NCI-H1436 treated with DMSO at 0.1 percent for 48 hours (cell line): Measurements from ENCODE around the gene PBX4.
"Not testable (repeated sequence)": the region's sequence is repeated elsewhere in the genome, so short reads cannot be mapped to it uniquely, and the experiment has no call there.

Source experiments
- DNase-seq: peaks from one replicate; lab custom pipeline; 2025; lab: John Stamatoyannopoulos, UW

Gene PBX4

DNA sequence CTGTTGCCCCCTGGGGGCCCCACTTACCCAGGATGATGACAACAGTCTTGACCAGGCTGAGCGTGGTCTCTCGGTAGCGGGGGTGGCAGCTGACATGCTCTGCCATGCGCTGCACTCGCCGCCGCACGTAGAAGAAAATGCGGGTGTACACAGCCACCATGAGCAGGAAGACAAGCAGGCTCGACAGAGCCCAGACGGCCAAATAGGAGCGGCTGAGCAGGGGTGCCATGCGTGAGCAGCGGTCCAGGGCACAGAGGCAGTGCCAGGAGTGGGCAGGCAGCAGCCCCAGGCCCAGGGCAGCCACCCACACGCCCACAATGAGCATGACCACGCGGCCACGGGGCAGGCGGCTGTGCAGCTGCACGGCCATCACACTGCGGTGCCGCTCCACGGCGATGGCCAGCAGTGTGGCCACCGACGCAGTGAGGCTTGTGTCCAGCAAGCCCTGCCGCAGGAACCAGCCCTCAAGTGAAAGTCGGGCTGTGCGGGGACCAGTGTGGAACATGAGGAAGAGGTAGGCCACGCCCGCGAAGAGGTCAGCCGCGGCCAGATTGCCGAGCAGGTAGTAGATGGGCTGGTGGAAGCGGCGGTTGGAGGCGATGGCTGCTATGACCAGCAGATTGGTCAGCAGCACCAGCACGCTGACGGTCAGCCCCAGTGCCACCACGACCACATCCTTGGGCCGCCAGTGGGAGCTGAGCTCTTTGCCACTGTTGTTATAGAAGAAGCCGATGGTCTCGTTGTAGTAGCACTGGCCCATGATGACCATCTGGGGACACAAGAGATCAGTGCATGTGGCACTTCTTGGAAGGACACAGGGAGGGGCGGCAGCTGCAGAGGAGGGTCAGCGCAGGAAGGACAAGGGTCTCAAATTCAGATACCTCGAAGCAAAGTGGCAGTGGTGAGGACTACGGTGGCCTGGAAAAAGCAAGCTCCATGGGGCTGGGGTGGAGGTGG is 8.3 kb upstream of the PBX4 start:
- DNase-seq, result no peak

GRCh38 chr19:19624032-19624570 is 5.6 kb upstream of the PBX4 start:
- no peak for DNase-seq

DNA sequence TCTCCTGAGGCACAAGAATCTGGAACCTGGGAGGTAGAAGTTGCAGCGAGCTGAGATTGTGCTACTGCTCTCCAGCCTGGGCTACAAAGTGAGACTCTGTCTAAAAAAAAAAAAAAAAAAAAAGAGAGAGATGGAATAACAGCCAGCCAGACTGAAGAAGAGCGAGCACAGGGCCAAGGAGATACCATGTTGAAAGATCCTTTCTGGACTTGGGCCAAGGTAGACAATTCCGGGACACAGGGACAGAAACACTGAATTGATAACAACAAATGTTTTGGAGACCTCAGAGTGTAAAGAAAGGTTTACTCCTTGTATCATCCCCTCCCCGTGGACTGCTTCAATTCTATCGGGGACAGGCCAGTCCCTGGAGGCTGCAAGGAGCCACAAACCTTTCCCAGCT is 4.9 kb upstream of the PBX4 start:
- DNase-seq, result no peak

- no peak for DNase-seq
Measured at GRCh38 chr19:19619849-19620210, 1.3 kb upstream of the PBX4 start.

DNA sequence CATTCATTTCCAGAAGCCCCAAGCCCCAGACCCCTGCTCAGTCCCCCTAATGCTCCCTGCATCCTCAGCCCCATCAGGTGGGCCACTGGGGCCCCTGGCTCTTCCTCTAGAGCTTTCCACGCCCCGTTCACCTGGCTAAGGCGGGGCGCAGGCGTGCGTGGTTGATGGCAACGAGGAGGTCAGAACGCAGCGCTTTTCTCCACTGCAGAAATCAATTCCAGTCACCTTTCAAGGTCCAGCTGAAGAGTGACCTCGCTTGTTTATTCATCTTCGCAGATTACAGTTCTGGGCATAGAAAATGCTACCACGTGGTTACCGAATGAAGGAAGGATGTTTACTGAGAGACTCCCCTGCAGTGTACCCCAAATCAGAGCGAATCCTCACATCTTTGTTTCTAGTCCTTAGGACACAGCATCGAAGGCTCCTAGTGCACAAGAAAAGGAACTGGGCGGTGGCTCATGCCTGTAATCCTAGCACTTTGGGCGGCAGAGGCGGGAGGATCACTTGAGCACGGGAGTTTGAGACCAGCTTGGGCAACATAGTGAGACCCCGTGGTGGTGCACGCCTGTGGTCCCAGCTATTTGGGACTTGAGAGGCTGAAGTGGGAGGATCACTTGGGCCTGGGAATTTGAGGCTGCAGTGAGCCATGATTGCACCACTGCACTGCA is 828 bp upstream of the PBX4 start:
- no peak for DNase-seq

- no peak for DNase-seq
Measured at GRCh38 chr19:19615086-19615485, 3.4 kb downstream of the PBX4 start.

- no peak for DNase-seq
Measured at GRCh38 chr19:19613506-19613905, 5.0 kb downstream of the PBX4 start.

GRCh38 chr19:19610376-19611202 is 7.9 kb downstream of the PBX4 start:
- DNase-seq, result no peak

- not testable (repeated sequence) for DNase-seq
Measured at GRCh38 chr19:19606686-19607085, 11.8 kb downstream of the PBX4 start.

DNA sequence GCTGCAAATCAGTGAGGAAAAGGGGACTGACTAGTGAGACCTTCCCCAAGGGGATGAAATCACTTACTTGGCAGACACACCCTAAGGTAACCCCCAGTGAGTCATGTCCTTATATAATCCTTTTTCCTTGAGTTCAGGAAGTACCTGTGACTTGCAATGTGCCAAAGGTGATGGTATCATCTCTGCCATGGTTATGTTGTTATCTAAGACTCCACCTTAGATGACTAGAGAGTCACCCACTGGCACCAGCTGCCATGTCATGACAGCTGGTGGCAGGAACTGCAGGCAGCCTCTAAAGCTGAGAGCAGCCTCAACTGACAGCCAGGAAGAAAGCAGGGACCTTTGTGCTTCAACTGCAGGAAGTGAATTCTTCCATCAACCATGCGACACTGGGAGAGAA is 12.5 kb downstream of the PBX4 start:
- no peak for DNase-seq

GRCh38 chr19:19602713-19603324 is 15.7 kb downstream of the PBX4 start:
- no peak for DNase-seq

DNA sequence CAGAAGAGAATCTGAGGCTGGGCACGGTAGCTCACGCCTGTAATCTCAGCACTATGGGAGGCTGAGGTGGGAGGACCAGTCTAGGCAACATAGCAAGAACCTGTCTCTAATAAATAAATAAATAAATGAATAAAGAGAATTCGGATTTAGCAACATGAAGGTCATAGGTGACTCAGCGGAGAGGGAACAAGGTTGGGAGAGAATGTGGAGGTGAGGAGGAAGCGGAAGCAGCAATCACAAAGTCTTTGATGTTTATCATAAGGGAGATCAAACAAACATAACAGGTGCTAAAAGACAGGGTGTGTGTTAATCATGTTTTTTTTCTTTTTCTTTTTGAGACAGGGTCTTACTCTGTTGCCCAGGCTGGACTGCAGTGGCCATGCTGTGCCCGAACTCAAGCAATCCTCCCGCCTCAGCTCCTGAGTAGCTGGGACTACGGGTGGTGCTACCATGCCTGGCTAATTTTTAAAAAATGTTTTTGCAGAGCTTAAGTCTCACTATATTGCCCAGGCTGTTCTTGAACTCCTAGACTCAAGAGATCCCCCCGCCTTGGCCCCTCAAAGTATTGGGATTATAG is 16.3 kb downstream of the PBX4 start:
- DNase-seq, result no peak

DNA sequence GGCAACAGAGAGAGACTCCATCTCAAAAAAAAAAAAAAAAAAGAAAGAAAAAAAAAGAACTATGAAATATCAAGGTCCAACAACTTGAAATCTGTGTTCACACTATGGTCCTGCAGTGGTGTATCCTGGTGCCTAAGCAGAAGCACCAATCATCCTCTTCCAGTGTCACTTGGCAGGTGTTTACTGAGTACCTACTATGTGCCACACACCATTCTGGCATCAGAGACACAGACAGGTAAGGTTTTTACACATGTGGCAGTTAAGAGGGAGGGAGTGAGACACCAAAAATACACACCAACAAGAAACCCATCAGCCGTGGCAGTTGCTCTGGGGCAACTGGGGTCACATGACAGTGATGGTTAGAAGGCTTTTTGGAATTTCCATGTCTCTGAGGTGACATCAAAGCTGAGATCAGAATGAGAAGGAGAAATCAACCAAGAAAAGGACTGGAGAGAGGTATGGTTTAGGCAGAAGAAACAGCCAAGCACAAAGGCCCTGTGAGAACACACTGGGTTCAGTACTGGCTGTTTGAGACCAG is 17.6 kb downstream of the PBX4 start:
- no peak for DNase-seq

DNA sequence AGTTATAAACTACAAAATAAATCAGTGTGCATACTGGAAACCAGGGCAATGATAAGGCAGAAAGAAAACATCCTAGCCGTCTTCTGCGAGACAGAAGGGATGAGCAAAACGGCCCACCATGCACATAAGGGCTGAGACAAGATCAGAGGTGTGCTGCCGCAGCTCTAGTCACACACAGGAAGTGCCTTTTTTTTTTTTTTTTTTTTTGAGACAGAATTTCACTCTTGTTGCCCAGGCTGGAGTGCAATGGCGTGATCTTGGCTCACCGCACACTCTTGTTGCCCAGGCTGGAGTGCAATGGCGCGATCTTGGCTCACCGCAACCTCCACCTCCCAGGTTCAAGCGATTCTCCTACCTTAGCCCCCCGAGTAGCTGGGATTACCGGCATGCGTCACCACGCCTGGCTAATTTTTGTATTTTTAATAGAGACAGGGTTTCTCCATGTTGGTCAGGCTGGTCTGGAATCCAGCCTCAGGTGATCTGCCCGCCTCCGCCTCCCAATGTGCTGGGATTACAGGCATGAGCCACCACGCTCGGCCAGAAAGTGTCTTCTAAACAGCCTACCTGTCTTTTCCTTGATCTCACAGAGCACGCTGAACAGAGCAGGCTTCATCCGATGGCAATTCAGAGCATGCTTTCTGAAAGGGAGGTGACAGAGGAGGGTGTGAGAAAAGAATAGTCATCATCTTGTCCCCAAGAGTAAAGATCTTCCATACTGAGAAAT is 19.6 kb downstream of the PBX4 start:
- not testable (repeated sequence) for DNase-seq

- DNase-seq, result no peak
Measured at GRCh38 chr19:19597809-19598306, 20.6 kb downstream of the PBX4 start.

DNA sequence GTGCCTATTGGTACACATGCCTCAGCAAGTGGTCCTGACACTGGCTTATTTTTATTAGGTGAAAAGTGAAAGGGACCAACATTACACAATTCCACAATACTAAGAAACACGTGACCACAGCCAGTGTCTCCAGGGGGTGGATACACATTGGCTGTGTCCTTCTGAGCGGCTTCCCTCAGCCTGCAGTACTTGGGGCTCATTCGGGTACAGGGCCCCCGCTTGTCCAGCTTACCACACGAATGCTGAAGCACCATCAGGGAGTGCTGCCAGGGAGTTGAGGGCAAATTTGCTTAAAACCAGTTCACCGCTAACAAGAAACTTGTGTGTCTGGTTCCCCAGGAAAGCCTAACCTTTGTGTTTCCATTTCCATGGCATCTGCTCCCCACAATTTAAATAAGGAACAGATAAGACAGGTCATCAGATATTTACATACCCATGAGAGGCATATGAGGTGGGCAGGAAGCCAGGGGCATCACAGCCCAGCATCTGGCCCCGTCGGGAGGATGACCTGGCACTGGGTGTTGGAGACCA is 23.3 kb downstream of the PBX4 start:
- no peak for DNase-seq

GRCh38 chr19:19594381-19594780 is 24.1 kb downstream of the PBX4 start:
- DNase-seq, result no peak

- DNase-seq, result no peak
Measured at GRCh38 chr19:19592690-19593089, 25.8 kb downstream of the PBX4 start.

GRCh38 chr19:19591133-19591825 is 27.2 kb downstream of the PBX4 start:
- DNase-seq, result no peak
